NT2/D1 (cell line): Measurements from ENCODE around the gene MMP7.

Source experiments
- SUZ12 ChIP-seq: IDR thresholded peaks from 2 replicates; pipeline ENCODE4 v1.6.1; 2011; ENCODE audit not compliant: insufficient read length, insufficient read depth; ENCODE audit errors: extremely low read depth
- ZNF274 ChIP-seq: IDR thresholded peaks from 2 replicates; pipeline ENCODE4 v1.6.1; 2011; ENCODE audit warnings: mild to moderate bottlenecking, low read depth, low read length

- no peak for TF ChIP-seq ZNF274
- TF ChIP-seq SUZ12, result no peak
These were observed 31.4 kb downstream of the MMP7 start for GRCh38 chr11:102499151-102499550.
